ENCODE measurements around the gene ADAMTS6.

ADAMTS6 gene

DNA sequence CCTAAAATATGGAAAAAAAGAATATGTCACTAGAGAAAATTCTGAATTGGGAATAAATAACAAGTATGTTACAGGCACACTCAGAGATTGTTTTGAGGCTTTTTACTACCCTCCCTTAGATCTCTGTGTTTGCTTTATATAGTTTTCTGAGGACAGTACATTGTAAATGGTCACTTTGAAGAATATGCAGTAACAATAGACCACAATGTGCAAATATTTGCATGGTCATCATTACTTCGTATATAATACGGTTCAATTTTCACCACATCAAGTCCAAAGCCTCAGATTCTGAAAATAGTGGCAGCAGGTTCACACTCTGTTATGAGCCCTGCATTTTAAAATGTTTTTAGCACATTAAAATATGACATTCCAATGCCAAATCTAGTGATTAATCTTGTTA is 238.6 kb downstream of the ADAMTS6 start:
- Histone ChIP-seq H3K4me1 (ENCODE audit: control insufficient read depth in 2 of 2, insufficient read depth in 2 of 2, low read length in 2 of 2) (no peaks in the 10 kb centered on the region), H3K4me3 (ENCODE audit: low read length in 2 of 2) (no peak overlapping the region), H3K9ac (ENCODE audit: low read depth in 1 of 2, low read length in 2 of 2) (no peak overlapping the region), H3K9me3 (ENCODE audit: control insufficient read depth in 2 of 2, low read length in 2 of 2) (no peaks in the 10 kb centered on the region), H3K27me3 (ENCODE audit: control insufficient read depth in 2 of 2, insufficient read depth in 2 of 2, low read length in 2 of 2) (no peaks in the 10 kb centered on the region), H3K36me3 (ENCODE audit: control insufficient read depth in 2 of 2, insufficient read depth in 2 of 2, low read length in 2 of 2) (no peaks in the 10 kb centered on the region), H3K27ac (ENCODE audit: low read depth in 2 of 2, low read length in 2 of 2) (no peak overlapping the region)

DNA sequence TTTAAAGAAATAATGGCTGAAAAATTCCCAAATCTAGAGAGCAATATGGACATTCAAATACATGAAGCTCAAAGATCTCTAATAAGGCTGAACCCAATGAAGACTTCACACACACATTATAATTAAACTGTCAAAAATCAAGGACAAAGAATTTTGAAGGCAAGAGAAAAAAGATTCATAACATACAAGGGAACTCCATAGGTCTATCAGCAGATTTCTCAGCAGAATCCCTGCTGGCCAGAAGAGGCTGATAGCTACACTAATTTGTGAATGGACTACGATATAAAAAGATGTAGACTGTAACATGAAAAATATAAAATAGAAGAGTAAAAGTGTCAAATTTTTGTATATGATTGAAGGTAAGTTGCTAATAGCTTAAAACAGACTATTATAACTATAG is 251.9 kb downstream of the ADAMTS6 start:
- Histone ChIP-seq H3K4me3 (ENCODE audit: low read length in 2 of 2) (no peak overlapping the region), H3K27ac (ENCODE audit: low read depth in 2 of 2, low read length in 2 of 2) (no peak overlapping the region), H3K9me3 (ENCODE audit: control insufficient read depth in 2 of 2, low read length in 2 of 2) (peaks cover 4 to 8% of the 10 kb centered on the region in 2 donors), H3K36me3 (ENCODE audit: control insufficient read depth in 2 of 2, insufficient read depth in 2 of 2, low read length in 2 of 2) (no peaks in the 10 kb centered on the region), H3K4me1 (ENCODE audit: control insufficient read depth in 2 of 2, insufficient read depth in 2 of 2, low read length in 2 of 2) (no peaks in the 10 kb centered on the region), H3K27me3 (ENCODE audit: control insufficient read depth in 2 of 2, insufficient read depth in 2 of 2, low read length in 2 of 2) (no peaks in the 10 kb centered on the region), H3K9ac (ENCODE audit: low read depth in 1 of 2, low read length in 2 of 2) (no peak overlapping the region)

- no peaks in the 10 kb centered on the region for H3K4me1 ChIP-seq (ENCODE audit: control insufficient read depth in 2 of 2, insufficient read depth in 2 of 2, low read length in 2 of 2)
- no peak overlapping the region for H3K27ac ChIP-seq (ENCODE audit: low read depth in 2 of 2, low read length in 2 of 2)
- H3K27me3 ChIP-seq (ENCODE audit: control insufficient read depth in 2 of 2, insufficient read depth in 2 of 2, low read length in 2 of 2): no peaks in the 10 kb centered on the region
- H3K36me3 ChIP-seq (ENCODE audit: control insufficient read depth in 2 of 2, insufficient read depth in 2 of 2, low read length in 2 of 2): no peaks in the 10 kb centered on the region
- H3K4me3 ChIP-seq (ENCODE audit: low read length in 2 of 2): no peak overlapping the region
- H3K9me3 ChIP-seq (ENCODE audit: control insufficient read depth in 2 of 2, low read length in 2 of 2): no peaks in the 10 kb centered on the region
- no peak overlapping the region for H3K9ac ChIP-seq (ENCODE audit: low read depth in 1 of 2, low read length in 2 of 2)
Observed at GRCh38 chr5:65213921-65214525, 267.7 kb downstream of the ADAMTS6 start.

GRCh38 chr5:65209341-65209740 is 272.4 kb downstream of the ADAMTS6 start:
- H3K27me3 ChIP-seq (ENCODE audit: control insufficient read depth in 2 of 2, insufficient read depth in 2 of 2, low read length in 2 of 2): no peaks in the 10 kb centered on the region
- no peak overlapping the region for H3K4me3 ChIP-seq (ENCODE audit: low read length in 2 of 2)
- H3K9ac ChIP-seq (ENCODE audit: low read depth in 1 of 2, low read length in 2 of 2): no peak overlapping the region
- no peaks in the 10 kb centered on the region for H3K9me3 ChIP-seq (ENCODE audit: control insufficient read depth in 2 of 2, low read length in 2 of 2)
- no peaks in the 10 kb centered on the region for H3K4me1 ChIP-seq (ENCODE audit: control insufficient read depth in 2 of 2, insufficient read depth in 2 of 2, low read length in 2 of 2)
- no peak overlapping the region for H3K27ac ChIP-seq (ENCODE audit: low read depth in 2 of 2, low read length in 2 of 2)
- no peaks in the 10 kb centered on the region for H3K36me3 ChIP-seq (ENCODE audit: control insufficient read depth in 2 of 2, insufficient read depth in 2 of 2, low read length in 2 of 2)

GRCh38 chr5:65204966-65205365 is 276.8 kb downstream of the ADAMTS6 start:
- Histone ChIP-seq H3K27me3 (ENCODE audit: control insufficient read depth in 2 of 2, insufficient read depth in 2 of 2, low read length in 2 of 2) (no peaks in the 10 kb centered on the region), H3K9ac (ENCODE audit: low read depth in 1 of 2, low read length in 2 of 2) (no peak overlapping the region), H3K9me3 (ENCODE audit: control insufficient read depth in 2 of 2, low read length in 2 of 2) (no peaks in the 10 kb centered on the region), H3K4me1 (ENCODE audit: control insufficient read depth in 2 of 2, insufficient read depth in 2 of 2, low read length in 2 of 2) (no peaks in the 10 kb centered on the region), H3K4me3 (ENCODE audit: low read length in 2 of 2) (no peak overlapping the region), H3K27ac (ENCODE audit: low read depth in 2 of 2, low read length in 2 of 2) (no peak overlapping the region), H3K36me3 (ENCODE audit: control insufficient read depth in 2 of 2, insufficient read depth in 2 of 2, low read length in 2 of 2) (no peaks in the 10 kb centered on the region)

GRCh38 chr5:65203746-65204145 is 278.0 kb downstream of the ADAMTS6 start:
- Histone ChIP-seq H3K27me3 (ENCODE audit: control insufficient read depth in 2 of 2, insufficient read depth in 2 of 2, low read length in 2 of 2) (no peaks in the 10 kb centered on the region), H3K9ac (ENCODE audit: low read depth in 1 of 2, low read length in 2 of 2) (no peak overlapping the region), H3K4me3 (ENCODE audit: low read length in 2 of 2) (no peak overlapping the region), H3K4me1 (ENCODE audit: control insufficient read depth in 2 of 2, insufficient read depth in 2 of 2, low read length in 2 of 2) (no peaks in the 10 kb centered on the region), H3K36me3 (ENCODE audit: control insufficient read depth in 2 of 2, insufficient read depth in 2 of 2, low read length in 2 of 2) (no peaks in the 10 kb centered on the region), H3K27ac (ENCODE audit: low read depth in 2 of 2, low read length in 2 of 2) (no peak overlapping the region), H3K9me3 (ENCODE audit: control insufficient read depth in 2 of 2, low read length in 2 of 2) (no peaks in the 10 kb centered on the region)

DNA sequence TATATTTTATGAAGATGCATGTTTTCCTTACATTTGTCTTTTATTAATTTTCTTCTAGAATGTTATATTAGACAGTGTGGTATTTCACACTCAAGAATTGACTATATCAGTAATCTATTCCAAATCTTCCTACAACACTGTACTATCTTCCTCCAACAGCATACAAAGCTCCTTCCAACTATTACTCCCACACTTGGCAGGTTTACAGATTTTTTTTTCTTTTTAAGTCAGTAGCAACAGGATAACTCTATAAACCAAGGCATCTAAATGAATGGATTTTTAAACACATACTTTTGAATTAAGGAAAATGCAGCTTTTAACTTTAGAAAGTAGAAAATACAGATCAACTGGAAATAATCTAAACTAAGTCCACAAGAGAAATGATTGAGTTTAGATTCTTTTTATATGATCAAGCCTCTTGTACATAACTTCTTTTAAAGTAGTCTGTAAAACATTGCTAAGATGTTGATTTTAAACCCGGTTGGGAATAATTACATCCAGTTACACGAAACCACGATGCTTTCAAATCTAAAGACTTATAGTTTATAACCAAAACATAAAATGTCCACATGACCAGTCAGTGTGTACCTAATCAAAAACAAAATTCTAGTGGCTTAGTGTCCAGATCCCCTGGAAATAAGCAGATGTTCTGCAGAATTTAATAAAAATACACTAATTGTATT is 281.6 kb downstream of the ADAMTS6 start:
- no peaks in the 10 kb centered on the region for H3K36me3 ChIP-seq (ENCODE audit: control insufficient read depth in 2 of 2, insufficient read depth in 2 of 2, low read length in 2 of 2)
- H3K27me3 ChIP-seq (ENCODE audit: control insufficient read depth in 2 of 2, insufficient read depth in 2 of 2, low read length in 2 of 2): no peaks in the 10 kb centered on the region
- no peak overlapping the region for H3K9ac ChIP-seq (ENCODE audit: low read depth in 1 of 2, low read length in 2 of 2)
- no peak overlapping the region for H3K4me3 ChIP-seq (ENCODE audit: low read length in 2 of 2)
- no peaks in the 10 kb centered on the region for H3K9me3 ChIP-seq (ENCODE audit: control insufficient read depth in 2 of 2, low read length in 2 of 2)
- no peaks in the 10 kb centered on the region for H3K4me1 ChIP-seq (ENCODE audit: control insufficient read depth in 2 of 2, insufficient read depth in 2 of 2, low read length in 2 of 2)
- H3K27ac ChIP-seq (ENCODE audit: low read depth in 2 of 2, low read length in 2 of 2): no peak overlapping the region

DNA sequence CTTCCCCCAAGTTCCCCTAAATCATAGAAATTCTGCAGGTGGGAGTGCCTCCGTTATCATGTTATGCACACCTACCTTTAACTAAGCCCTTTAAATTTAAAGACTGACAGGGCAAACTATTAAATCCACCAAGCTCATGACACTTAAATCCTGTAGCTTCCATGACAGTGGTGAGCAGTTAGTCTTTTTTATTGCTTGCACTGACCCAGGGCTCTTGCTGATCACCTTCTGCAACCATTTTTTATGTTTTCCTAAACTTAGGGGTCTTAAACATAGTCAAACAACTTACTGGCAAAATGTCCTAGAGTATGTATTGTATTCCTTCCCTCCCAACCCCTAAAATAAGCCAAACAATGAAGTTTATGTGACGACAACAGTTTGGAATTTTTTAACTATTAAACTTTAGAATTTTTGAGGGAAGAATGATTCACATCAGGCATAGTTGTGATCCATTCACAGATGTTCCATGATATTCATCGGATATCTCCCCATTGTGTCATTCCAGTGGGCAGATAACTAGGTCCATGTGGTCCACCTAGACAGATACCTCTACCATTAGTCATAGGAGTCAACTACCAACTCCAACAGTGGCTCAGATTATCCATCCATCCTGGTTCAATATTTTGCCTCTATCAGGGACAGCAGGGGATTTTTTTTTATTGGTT is 283.1 kb downstream of the ADAMTS6 start:
- no peaks in the 10 kb centered on the region for H3K9me3 ChIP-seq (ENCODE audit: control insufficient read depth in 2 of 2, low read length in 2 of 2)
- H3K27me3 ChIP-seq (ENCODE audit: control insufficient read depth in 2 of 2, insufficient read depth in 2 of 2, low read length in 2 of 2): no peaks in the 10 kb centered on the region
- H3K4me3 ChIP-seq (ENCODE audit: low read length in 2 of 2): no peak overlapping the region
- no peaks in the 10 kb centered on the region for H3K36me3 ChIP-seq (ENCODE audit: control insufficient read depth in 2 of 2, insufficient read depth in 2 of 2, low read length in 2 of 2)
- no peak overlapping the region for H3K27ac ChIP-seq (ENCODE audit: low read depth in 2 of 2, low read length in 2 of 2)
- H3K9ac ChIP-seq (ENCODE audit: low read depth in 1 of 2, low read length in 2 of 2): no peak overlapping the region
- no peaks in the 10 kb centered on the region for H3K4me1 ChIP-seq (ENCODE audit: control insufficient read depth in 2 of 2, insufficient read depth in 2 of 2, low read length in 2 of 2)

GRCh38 chr5:65197531-65198455 is 283.9 kb downstream of the ADAMTS6 start:
- H3K9me3 ChIP-seq (ENCODE audit: control insufficient read depth in 2 of 2, low read length in 2 of 2): no peaks in the 10 kb centered on the region
- H3K27me3 ChIP-seq (ENCODE audit: control insufficient read depth in 2 of 2, insufficient read depth in 2 of 2, low read length in 2 of 2): no peaks in the 10 kb centered on the region
- no peaks in the 10 kb centered on the region for H3K36me3 ChIP-seq (ENCODE audit: control insufficient read depth in 2 of 2, insufficient read depth in 2 of 2, low read length in 2 of 2)
- H3K4me3 ChIP-seq (ENCODE audit: low read length in 2 of 2): no peak overlapping the region
- H3K9ac ChIP-seq (ENCODE audit: low read depth in 1 of 2, low read length in 2 of 2): no peak overlapping the region
- H3K27ac ChIP-seq (ENCODE audit: low read depth in 2 of 2, low read length in 2 of 2): no peak overlapping the region
- H3K4me1 ChIP-seq (ENCODE audit: control insufficient read depth in 2 of 2, insufficient read depth in 2 of 2, low read length in 2 of 2): no peaks in the 10 kb centered on the region

- Histone ChIP-seq H3K9me3 (ENCODE audit: control insufficient read depth in 2 of 2, low read length in 2 of 2) (no peaks in the 10 kb centered on the region), H3K36me3 (ENCODE audit: control insufficient read depth in 2 of 2, insufficient read depth in 2 of 2, low read length in 2 of 2) (no peaks in the 10 kb centered on the region), H3K4me1 (ENCODE audit: control insufficient read depth in 2 of 2, insufficient read depth in 2 of 2, low read length in 2 of 2) (no peaks in the 10 kb centered on the region), H3K27ac (ENCODE audit: low read depth in 2 of 2, low read length in 2 of 2) (no peak overlapping the region), H3K27me3 (ENCODE audit: control insufficient read depth in 2 of 2, insufficient read depth in 2 of 2, low read length in 2 of 2) (no peaks in the 10 kb centered on the region), H3K9ac (ENCODE audit: low read depth in 1 of 2, low read length in 2 of 2) (no peak overlapping the region), H3K4me3 (ENCODE audit: low read length in 2 of 2) (no peak overlapping the region)
Observed at GRCh38 chr5:65194871-65195270, 286.8 kb downstream of the ADAMTS6 start.
